ENCODE results near the gene BRI3BP.

DNA sequence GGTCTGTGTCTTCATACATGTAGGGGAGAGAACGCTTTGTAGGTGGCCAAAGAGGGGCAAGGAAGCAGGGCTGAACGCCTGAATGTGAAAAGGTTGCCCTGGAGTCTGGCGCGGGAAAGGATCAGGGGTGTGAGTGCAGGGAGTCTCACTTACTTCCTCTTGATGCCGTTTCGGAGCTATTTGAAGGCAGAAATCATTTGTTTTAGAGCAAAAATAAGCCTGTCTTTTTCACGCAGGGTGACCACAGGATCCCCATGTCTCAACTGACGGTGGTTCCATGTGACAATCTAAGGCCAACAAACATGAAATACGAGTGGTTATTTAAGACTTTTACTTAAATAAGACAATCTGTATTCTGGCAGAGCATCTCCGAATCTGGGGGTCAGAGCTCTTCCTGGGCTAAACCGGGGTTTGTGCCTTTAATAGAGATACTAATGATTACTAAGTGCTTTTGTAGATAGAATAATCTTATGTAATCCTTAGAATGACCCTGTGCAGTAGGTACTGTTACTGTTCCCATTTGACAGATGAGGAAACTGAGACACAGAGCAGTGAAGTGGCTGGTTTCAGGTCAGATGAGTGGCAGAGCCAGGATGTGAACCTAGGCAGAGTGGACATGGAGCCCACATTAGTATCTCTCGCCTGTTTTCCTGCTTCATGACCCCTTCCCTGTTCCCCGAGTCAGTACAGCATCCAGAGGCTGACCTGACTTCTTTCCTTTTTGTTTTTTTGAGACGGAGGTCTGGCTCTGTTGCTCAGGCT, 1.9 kb downstream of the BRI3BP start:
- TF ChIP-seq, protein P1, sequence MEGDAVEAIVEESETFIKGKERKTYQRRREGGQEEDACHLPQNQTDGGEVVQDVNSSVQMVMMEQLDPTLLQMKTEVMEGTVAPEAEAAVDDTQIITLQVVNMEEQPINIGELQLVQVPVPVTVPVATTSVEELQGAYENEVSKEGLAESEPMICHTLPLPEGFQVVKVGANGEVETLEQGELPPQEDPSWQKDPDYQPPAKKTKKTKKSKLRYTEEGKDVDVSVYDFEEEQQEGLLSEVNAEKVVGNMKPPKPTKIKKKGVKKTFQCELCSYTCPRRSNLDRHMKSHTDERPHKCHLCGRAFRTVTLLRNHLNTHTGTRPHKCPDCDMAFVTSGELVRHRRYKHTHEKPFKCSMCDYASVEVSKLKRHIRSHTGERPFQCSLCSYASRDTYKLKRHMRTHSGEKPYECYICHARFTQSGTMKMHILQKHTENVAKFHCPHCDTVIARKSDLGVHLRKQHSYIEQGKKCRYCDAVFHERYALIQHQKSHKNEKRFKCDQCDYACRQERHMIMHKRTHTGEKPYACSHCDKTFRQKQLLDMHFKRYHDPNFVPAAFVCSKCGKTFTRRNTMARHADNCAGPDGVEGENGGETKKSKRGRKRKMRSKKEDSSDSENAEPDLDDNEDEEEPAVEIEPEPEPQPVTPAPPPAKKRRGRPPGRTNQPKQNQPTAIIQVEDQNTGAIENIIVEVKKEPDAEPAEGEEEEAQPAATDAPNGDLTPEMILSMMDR (conservative IDR thresholded peaks at IDR 0.05; ENCODE audit: low read length), result no peak
- no peak for TF ChIP-seq EZH2phosphoT487 (IDR thresholded peaks at IDR 0.05; ENCODE audit: borderline replicate concordance)

Measured in Loucy (cell line).